HUDEP-2 (cell line): ENCODE data around the gene THSD7B.

ENCODE experiments used
- DNase-seq, 76 experiments: peaks; one replicate each; lab custom pipeline; 2025; ENCODE audit not compliant: unreplicated experiment in 76 of 76; lab: John Stamatoyannopoulos, UW

Gene THSD7B

DNA sequence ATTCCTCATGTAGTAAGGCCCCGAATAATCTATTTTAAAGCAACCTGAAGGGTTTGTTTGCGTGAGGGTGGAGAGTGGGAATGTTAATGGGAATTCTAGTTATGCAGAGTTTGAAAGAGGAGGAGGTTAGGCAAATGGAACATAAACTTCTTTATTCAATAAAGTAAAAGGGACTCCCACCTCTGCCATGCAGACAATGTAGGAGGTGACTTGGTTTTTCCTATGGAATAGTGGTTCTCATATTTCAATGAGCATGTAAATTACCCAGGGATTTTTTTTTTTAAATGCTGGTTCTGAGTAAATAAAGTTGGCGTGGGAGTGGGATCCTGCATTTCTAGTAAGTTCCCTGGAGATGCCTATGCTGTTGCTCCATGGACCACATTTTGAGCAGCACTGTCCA lies 367.9 kb downstream of the THSD7B start:
- DNase-seq: no peak

DNA sequence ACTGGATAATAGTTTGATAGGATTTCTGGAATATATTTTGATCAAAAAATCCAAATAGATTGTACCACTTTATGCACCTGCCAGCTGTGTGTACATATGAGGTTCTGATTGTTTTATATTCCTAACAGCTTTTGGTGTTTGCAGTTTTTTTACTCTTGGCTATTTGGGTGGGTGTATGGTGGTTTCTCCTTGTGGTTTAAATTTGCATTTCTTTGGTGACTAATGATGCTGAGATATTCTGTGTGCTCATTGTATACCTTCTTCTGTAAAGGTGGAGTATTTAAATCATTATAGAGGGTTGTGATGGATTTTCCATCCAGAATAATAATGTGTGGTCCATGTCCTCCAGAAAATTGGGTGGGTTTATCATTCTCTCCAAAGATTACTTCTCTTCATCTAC lies 372.9 kb downstream of the THSD7B start:
- no peak for DNase-seq

DNA sequence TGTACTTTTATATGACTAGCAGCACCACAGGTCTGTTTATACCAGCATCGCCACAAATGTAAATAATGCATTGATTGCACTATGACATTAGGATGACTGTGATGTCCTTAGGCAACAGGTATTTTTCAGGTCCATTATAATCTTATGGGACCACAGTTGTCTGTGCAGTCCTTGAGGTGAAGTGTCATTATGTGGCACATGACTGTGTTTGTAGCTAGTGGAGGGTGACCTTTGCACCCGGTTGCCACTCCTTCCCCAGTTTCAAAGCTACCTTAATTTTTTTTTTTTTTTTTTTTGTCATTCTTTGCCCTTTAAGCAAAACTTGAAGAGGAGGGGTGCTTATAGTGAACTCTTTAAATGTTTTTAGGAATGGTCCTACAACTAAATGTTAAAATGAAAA lies 386.4 kb downstream of the THSD7B start:
- no peak for DNase-seq

GRCh38 chr2:137154946-137155345 lies 389.6 kb downstream of the THSD7B start:
- DNase-seq: no peak

- no peak for DNase-seq
Observed at GRCh38 chr2:137155356-137156104, 390.2 kb downstream of the THSD7B start.

GRCh38 chr2:137156221-137156844 lies 391.0 kb downstream of the THSD7B start:
- no peak for DNase-seq

DNA sequence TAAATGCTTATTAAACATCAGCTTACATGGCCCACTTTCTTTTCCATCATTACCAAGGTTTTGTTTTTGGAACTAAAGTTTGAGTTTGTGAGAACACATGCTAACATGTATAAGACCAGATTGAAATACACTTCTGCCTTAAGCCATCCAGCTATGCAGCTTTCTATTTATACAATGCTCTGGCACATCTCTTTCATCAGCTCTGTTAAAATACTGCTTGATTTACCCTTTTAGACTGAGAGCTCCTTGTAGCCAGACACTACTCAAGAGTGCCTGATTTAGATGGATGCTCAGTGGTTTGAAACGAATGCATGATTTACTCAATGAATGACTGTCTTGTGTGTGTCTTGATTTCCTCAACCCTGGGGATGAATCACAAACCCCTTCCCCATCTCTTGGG lies 392.5 kb downstream of the THSD7B start:
- no peak for DNase-seq

GRCh38 chr2:137161250-137161649 lies 395.9 kb downstream of the THSD7B start:
- DNase-seq: no peak

- no peak for DNase-seq
Observed at GRCh38 chr2:137165968-137166367, 400.6 kb downstream of the THSD7B start.

DNA sequence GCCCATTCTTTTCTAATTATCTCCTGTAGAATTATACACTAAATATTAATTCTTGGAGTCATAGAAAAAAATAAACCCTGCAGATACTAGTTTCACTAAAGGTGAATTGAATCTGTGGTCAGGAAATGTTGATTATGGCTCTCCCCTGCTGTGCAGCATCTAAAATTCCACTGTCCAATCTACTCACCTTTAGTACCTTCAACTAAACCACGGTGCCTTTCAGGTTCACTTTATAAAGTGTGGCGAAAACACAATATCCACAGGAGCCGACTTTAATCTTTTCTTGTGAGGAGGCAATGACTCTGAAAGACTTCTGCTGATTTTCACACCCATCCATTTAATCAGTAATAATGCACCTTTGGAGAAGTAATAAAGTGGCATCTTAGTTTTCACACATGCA lies 402.3 kb downstream of the THSD7B start:
- no peak for DNase-seq

- DNase-seq: no peak
Observed at GRCh38 chr2:137168552-137168951, 403.2 kb downstream of the THSD7B start.

DNA sequence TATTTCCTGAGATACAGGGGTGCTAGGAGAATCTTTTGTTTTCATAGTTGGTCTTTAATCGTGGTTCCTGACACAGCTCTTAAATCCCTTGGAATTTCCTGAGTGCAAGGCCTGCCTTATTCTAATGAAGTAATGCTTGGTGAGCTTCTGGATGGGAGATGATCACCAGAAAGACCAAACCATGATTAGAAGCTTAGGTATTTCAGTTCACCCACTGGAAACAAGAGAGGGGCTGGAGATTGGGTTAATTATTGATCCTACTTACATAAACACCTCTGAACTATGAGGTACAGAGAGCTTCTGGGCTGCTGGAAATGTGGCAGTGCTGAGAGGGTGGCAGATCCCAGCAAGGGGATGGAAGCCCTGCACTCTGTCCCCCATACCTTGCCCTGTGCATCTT lies 406.8 kb downstream of the THSD7B start:
- DNase-seq: no peak

- no peak for DNase-seq
Observed at GRCh38 chr2:137173463-137173862, 408.1 kb downstream of the THSD7B start.

DNA sequence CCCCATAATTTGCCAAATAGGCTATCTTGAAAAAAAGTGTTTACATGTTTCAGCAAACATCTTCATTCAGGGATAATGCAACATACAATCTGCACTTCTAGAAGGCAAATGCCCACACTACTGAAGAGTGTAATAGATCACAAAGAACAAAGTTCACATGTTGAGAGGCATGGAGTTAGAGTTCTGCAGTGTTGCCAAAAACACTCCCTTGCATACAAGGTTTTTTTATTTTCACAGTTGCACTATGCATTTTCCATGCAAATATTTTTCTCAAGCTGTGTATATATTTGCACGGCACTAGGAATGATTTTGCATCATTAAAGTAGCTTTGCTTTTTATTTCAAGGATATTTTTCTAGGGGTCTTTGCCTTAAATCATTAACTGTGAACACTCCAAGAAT lies 409.9 kb downstream of the THSD7B start:
- DNase-seq: no peak

DNA sequence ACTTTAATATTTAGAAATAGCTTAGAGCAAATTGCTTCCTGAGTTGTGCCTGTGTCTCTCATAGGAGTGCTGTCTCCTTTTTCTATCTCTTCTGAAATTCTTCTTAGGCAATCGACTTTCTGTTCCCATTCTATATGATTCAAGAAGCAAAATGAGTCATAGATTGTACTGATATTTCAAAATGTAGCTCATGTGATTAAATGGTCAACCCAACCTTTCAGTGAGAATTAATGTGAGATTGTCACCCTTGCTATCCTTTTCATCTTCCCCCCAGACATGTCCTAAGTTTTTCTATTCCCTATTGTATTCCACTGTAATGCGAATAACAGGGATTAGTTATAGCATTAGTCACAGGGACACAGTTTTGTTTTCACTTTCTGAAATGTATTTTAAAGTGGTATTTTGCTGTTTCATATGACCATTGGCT lies 413.6 kb downstream of the THSD7B start:
- no peak for DNase-seq

- DNase-seq: no peak
Observed at GRCh38 chr2:137179542-137179941, 414.2 kb downstream of the THSD7B start.

DNA sequence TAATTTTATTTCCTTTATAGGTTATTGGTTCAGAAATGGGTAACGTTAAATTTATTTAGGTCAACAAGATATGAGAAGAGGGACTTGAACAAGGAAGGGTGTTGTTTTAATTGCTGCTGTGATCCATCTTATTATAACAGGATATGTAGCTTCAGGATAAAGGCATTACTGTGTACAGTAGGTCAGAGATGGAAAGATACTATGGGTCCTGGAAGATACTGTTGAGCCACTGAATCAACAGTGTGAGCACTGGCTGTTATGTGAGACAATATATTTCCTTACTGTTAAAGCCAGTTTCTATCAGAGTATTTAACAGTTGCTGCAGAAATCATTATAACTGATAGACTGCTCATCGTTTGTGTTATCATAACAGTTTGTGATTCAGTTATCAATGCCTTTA lies 414.7 kb downstream of the THSD7B start:
- no peak for DNase-seq

- no peak for DNase-seq
Observed at GRCh38 chr2:137181370-137181769, 416.0 kb downstream of the THSD7B start.

- no peak for DNase-seq
Observed at GRCh38 chr2:137182071-137182470, 416.7 kb downstream of the THSD7B start.

DNA sequence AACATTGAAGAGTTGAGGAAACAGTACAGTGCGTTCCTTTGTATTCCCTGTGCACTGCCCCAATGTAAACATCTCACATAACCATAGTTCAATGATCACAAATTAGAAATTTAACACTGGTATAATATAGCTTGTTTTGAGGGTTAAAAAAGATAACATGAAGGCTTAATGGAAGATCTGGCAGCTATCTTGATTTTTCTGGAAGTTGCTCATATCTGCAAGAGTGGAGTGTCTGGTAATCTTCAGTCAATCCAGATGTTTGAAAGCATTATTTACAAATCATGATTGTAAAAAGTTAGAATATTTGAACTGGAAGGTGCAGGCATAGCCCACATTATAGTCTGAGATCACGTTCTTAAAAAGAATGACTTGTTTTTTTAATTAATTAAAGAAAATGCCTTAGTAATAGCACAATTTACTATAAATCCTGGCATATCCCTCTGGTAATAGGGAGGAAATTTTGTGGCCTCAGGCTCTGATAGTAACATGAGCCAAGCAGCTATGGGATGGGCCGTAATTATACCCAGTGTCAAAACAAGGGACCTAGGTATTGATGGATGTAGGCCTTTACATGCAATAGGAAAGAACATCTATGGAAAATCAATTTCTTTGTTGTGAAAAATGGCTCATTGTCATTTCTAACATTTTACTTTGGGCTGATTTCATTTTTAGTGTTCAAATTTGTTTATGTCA lies 418.0 kb downstream of the THSD7B start:
- DNase-seq: no peak

- no peak for DNase-seq
Observed at GRCh38 chr2:137185378-137186078, 420.2 kb downstream of the THSD7B start.
